Neutrophil (primary cell): ENCODE data around the gene CHST5.
"Not testable (repeated sequence)": the region's sequence is repeated elsewhere in the genome, so short reads cannot be mapped to it uniquely, and the experiment has no call there.

ENCODE experiments used
- H3K27ac ChIP-seq: fragments of 200-600 bp; sonication (generic); 2 replicates; pipeline ENCODE4 v1.5.1; 2016; ENCODE audit warnings: mild to moderate bottlenecking, moderate library complexity
- H3K27me3 ChIP-seq: fragments of 200-600 bp; sonication (generic); 2 replicates; pipeline ENCODE4 v1.6.0; 2016; ENCODE audit warnings: mild to moderate bottlenecking
- H3K36me3 ChIP-seq: fragments of 200-600 bp; sonication (generic); 2 replicates; pipeline ENCODE4 v1.5.1; 2017
- H3K4me1 ChIP-seq, 2 experiments: fragments of 200-600 bp in 1 of 2; sonication (generic) in 1 of 2; 1 replicate in 1 of 2; 2 replicates in 1 of 2; pipeline versions ENCODE4 v1.5.1 to v1.6.1; 2013 to 2016; ENCODE audit warnings: low read depth in 1 of 2, low read length in 1 of 2, mild to moderate bottlenecking in 1 of 2, moderate library complexity in 1 of 2; ENCODE audit not compliant: control insufficient read depth in 1 of 2, insufficient read depth in 1 of 2
- H3K4me3 ChIP-seq, 2 experiments: fragments of 200-600 bp in 1 of 2; sonication (generic) in 1 of 2; 1 replicate in 1 of 2; 2 replicates in 1 of 2; pipeline ENCODE4 v1.5.1; 2013 to 2016; ENCODE audit warnings: low read depth in 1 of 2, low read length in 1 of 2, mild to moderate bottlenecking in 1 of 2, moderate library complexity in 1 of 2
- H3K9me3 ChIP-seq: fragments of 200-600 bp; sonication (generic); 2 replicates; pipeline ENCODE4 v1.5.1; 2016
- TF ChIP-seq, protein P1 (sequence below): fragments of 200-600 bp; sonication (generic); IDR thresholded peaks from 2 replicates; pipeline ENCODE4 v1.5.1; 2016; ENCODE audit warnings: antibody characterized with exemption

The CHST5 gene

DNA sequence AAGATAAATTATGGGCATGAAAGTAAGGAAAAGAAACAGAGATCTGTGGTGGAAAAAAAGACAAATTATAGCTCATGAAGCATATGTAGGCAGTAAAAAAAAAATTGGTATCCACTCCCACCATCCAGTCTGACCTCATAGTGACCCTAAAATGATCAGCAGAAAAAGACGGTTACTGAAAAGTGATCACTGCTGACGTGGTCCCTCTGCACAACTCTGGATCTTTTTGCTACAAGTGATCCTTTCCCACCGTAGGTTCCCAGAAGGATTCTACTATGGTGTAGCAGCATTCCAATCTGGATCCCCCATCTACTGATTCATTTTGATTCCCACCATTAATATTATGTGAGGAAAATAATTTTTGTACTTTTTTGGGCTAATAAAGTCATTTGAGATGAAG lies 29.8 kb downstream of the CHST5 start:
- Histone ChIP-seq H3K4me1 (peaks cover 11 to 14% of the 10 kb centered on the region in 2 experiments), H3K27me3 (no peaks in the 10 kb centered on the region), H3K36me3 (no peaks in the 10 kb centered on the region), H3K9me3 (no peaks in the 10 kb centered on the region), H3K4me3 (peak overlapping the region in 1 of 2 experiments; percentile 27), H3K27ac (peak overlapping the region; percentile 55)
- TF ChIP-seq, protein P1, sequence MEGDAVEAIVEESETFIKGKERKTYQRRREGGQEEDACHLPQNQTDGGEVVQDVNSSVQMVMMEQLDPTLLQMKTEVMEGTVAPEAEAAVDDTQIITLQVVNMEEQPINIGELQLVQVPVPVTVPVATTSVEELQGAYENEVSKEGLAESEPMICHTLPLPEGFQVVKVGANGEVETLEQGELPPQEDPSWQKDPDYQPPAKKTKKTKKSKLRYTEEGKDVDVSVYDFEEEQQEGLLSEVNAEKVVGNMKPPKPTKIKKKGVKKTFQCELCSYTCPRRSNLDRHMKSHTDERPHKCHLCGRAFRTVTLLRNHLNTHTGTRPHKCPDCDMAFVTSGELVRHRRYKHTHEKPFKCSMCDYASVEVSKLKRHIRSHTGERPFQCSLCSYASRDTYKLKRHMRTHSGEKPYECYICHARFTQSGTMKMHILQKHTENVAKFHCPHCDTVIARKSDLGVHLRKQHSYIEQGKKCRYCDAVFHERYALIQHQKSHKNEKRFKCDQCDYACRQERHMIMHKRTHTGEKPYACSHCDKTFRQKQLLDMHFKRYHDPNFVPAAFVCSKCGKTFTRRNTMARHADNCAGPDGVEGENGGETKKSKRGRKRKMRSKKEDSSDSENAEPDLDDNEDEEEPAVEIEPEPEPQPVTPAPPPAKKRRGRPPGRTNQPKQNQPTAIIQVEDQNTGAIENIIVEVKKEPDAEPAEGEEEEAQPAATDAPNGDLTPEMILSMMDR: no peak

DNA sequence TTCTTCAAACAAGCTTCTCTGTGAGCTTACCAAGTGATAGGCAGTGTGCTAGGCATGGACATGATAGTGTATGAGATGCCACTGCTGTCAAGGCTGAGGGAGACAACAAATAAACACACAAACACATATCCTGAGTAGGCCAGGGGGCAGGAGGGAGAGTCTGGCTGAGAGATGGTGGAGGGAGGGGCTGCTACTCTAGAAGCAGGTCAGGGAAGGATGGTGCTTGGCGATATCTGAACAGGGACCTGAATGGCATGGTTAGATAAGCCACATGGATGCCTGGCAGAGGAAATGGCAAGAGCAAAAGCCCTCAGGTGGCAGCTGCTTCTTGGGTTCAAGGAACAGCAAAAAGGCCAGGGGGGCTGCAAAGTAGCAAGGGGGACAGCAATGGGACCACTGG lies 32.1 kb downstream of the CHST5 start:
- Histone ChIP-seq H3K9me3 (no peaks in the 10 kb centered on the region), H3K4me3 (no peak overlapping the region), H3K27me3 (peaks cover 2% of the 10 kb centered on the region), H3K4me1 (peaks cover 11 to 14% of the 10 kb centered on the region in 2 experiments), H3K36me3 (no peaks in the 10 kb centered on the region), H3K27ac (no peak overlapping the region)
- TF ChIP-seq, protein P1: no peak

DNA sequence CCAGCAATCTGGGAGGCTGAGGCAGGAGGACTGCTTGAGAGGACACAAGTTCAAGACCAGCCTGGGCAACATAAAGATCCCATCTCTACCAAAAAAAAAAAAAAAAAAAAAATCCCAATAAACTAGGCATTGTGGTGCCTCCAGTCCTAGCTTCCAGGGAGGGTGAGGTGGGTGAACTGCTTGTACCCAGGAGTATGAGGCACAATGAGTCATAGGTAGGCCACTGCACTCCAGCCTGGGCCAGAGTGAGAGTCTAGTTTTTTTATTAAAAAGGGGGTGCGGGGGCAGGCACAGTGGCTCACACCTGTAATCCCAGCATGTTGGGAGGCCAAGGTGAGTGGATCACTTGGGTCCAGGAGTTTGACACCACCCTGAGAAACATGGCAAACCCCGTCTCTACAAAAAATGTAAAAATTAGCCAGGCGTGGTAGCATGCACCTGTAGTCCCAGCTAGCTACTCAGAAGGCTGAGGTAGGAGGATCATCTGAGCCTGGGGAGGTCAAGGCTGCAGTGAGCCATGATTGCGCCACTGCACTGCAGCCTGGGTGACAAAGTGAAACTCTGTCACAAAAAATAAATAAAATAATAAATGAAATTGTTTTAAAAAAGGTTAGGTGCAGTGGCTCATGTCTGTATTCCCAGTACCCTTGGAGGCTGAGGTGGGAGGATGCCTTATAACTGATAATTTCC lies 32.8 kb downstream of the CHST5 start:
- Histone ChIP-seq H3K36me3 (no peaks in the 10 kb centered on the region), H3K4me1 (peaks cover 11 to 14% of the 10 kb centered on the region in 2 experiments), H3K27me3 (peaks cover 10% of the 10 kb centered on the region), H3K9me3 (no peaks in the 10 kb centered on the region), H3K4me3 (no peak overlapping the region), H3K27ac (no peak overlapping the region)
- TF ChIP-seq, protein P1: no peak

DNA sequence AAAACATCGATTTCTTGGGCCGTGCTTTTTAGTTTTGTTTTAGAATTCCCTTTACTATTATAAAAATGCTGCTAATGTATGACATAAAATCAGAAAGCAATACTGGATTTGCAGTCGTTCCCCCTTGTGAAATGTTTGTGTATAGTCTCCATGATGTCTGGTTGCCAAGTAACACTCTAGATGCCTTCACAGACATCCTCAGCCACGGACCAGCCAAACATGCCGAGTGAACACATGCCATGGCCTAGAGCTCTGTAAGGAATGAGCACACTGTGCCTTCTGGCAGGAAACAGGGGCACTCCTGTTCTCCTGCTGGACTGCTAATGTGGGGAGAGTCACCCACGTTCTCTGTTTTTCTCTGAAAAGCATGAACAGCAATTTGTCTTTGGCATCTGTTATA lies 34.1 kb downstream of the CHST5 start:
- not testable (repeated sequence) for H3K36me3 ChIP-seq, H3K27ac ChIP-seq, H3K4me3 ChIP-seq, H3K4me1 ChIP-seq, H3K9me3 ChIP-seq
- peaks cover 22% of the 10 kb centered on the region for H3K27me3 ChIP-seq

DNA sequence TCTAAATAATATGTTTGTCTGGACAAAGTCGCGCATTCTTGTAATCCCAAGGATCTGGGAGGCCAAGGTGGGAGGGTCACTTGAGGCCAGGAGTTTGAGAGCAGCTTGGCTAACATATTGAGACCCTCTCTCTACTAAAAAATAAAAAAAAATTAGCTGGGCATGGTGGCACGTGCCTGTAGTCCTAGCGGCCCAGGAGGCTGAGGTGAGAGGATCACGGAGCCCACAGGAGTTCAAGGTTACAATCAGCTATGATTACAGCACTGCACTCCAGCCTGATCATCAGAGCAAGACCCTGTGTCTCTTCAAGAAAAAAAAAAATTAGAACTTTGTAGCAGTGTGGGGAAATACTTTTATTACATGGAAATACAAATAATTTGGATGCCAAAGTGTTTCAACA lies 34.5 kb downstream of the CHST5 start:
- H3K4me1 ChIP-seq: peaks cover 4% of the 10 kb centered on the region in 2 experiments

DNA sequence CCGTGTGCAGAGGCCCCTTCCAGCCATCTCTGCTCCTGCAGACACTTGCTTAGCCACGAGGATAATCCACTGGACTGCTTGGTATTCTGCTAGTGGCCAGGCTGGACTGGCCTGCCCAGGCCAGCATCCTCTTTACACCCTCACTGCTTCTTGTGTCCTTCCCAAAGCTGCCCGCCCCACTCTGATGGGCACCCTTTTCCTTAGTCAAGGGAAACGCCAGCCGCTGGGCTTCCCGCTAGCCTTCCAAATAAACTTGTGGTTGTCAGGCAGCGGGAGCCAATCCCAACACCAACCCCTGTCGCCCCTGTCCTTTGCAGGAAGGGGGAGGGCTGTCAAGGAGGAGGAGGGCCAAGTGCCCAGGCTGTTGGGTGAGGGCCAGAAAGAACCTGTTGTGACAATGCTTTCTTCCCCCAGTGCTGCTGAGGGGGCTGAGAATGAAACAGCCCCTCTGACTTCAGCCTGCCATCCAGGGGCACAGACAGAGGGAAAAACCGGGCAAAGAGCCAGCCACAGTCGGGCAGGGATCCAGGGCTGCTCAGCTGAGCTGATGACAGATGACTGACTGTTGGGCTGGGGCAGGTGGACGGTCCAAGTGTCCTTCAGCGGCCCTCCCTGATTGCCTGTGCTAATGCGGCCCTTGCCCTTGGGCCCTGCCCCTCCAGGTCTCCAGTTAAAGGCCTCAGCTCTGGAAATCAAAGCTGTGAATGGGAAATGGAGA lies 37.1 kb downstream of the CHST5 start:
- not testable (repeated sequence) for H3K4me1 ChIP-seq, H3K9me3 ChIP-seq, H3K4me3 ChIP-seq, H3K36me3 ChIP-seq, H3K27ac ChIP-seq
- H3K27me3 ChIP-seq: peaks cover 51% of the 10 kb centered on the region

More for the DNA sequence above, 34.5 kb downstream of the CHST5 start:
- no peak overlapping the region for H3K4me3 ChIP-seq
- TF ChIP-seq, protein P1: no peak
- no peaks in the 10 kb centered on the region for H3K9me3 ChIP-seq
- H3K36me3 ChIP-seq: no peaks in the 10 kb centered on the region
- H3K27ac ChIP-seq: no peak overlapping the region
- H3K27me3 ChIP-seq: peaks cover 27% of the 10 kb centered on the region
